ENCODE data around the gene PLEKHF1. TPM values are rescaled to one million over a fixed set of nuclear protein-coding genes. Genes with fewer than 3 reads are reported as not detected.

The PLEKHF1 gene
- total RNA-seq, 1 donor from 2014 or later = 23.4 TPM

- Histone ChIP-seq H3K27me3 (ENCODE audit: control insufficient read depth, insufficient read depth, low read length) (peaks cover 1% of the 10 kb centered on the region), H3K4me3 (ENCODE audit: low read depth, low read length) (no peak overlapping the region), H3K36me3 (ENCODE audit: control insufficient read depth, insufficient read depth, low read length) (peaks cover 7% of the 10 kb centered on the region)
- FAIRE-seq (no peak), DNase-seq (ENCODE audit: low read depth) (no peak)
- TF ChIP-seq CTCF (IDR thresholded peaks at IDR 0.05; ENCODE audit: insufficient read depth, low read length, severe bottlenecking) = no peak
Observed at GRCh38 chr19:29618871-29619270, 46.4 kb upstream of the PLEKHF1 start.

DNA sequence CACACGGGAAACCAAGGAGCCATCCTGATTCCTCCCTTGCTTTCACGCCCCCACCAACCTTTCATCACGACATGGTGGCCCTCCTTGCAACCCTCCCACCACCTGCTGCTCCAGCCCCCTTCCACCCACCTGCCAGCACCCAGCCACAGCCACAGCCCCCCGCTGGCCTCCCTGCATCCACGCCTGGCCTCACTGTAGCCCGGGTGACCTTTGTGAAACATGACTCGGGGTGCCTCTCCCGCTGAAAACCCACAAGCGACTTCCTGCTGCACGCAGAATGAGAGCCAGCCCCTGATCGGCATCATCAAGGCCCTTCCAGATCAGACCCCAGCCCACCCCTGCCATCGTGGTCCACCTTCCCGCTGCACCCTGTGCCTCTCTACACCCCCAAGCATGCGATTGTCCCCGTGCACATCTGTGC lies 44.3 kb upstream of the PLEKHF1 start:
- peaks cover under 1% of the 10 kb centered on the region for H3K36me3 ChIP-seq (ENCODE audit: control insufficient read depth, insufficient read depth, low read length)
- DNase-seq (ENCODE audit: low read depth) (no peak), FAIRE-seq (no peak)
- H3K27me3 ChIP-seq (ENCODE audit: control insufficient read depth, insufficient read depth, low read length) = peaks cover 1% of the 10 kb centered on the region
- no peak overlapping the region for H3K4me3 ChIP-seq (ENCODE audit: low read depth, low read length)
- no peak for TF ChIP-seq CTCF (IDR thresholded peaks at IDR 0.05; ENCODE audit: insufficient read depth, low read length, severe bottlenecking)

GRCh38 chr19:29622166-29623070 lies 42.8 kb upstream of the PLEKHF1 start:
- Histone ChIP-seq H3K36me3 (ENCODE audit: control insufficient read depth, insufficient read depth, low read length) (no peaks in the 10 kb centered on the region), H3K4me3 (ENCODE audit: low read depth, low read length) (no peak overlapping the region), H3K27me3 (ENCODE audit: control insufficient read depth, insufficient read depth, low read length) (peaks cover 1% of the 10 kb centered on the region)
- DNase-seq (ENCODE audit: low read depth) = peak; percentile 9
- FAIRE-seq = peak; percentile 79
- TF ChIP-seq CTCF (IDR thresholded peaks at IDR 0.05; ENCODE audit: insufficient read depth, low read length, severe bottlenecking) = no peak

GRCh38 chr19:29623726-29624488 lies 41.4 kb upstream of the PLEKHF1 start:
- FAIRE-seq = no peak
- no peak for DNase-seq (ENCODE audit: low read depth)
- Histone ChIP-seq H3K27me3 (ENCODE audit: control insufficient read depth, insufficient read depth, low read length) (peaks cover 1% of the 10 kb centered on the region), H3K4me3 (ENCODE audit: low read depth, low read length) (no peak overlapping the region), H3K36me3 (ENCODE audit: control insufficient read depth, insufficient read depth, low read length) (no peaks in the 10 kb centered on the region)
- TF ChIP-seq CTCF (IDR thresholded peaks at IDR 0.05; ENCODE audit: insufficient read depth, low read length, severe bottlenecking) = no peak

- no peaks in the 10 kb centered on the region for H3K27me3 ChIP-seq (ENCODE audit: control insufficient read depth, insufficient read depth, low read length)
- no peak for FAIRE-seq
- no peak overlapping the region for H3K4me3 ChIP-seq (ENCODE audit: low read depth, low read length)
- no peak for TF ChIP-seq CTCF (IDR thresholded peaks at IDR 0.05; ENCODE audit: insufficient read depth, low read length, severe bottlenecking)
- no peak for DNase-seq (ENCODE audit: low read depth)
- H3K36me3 ChIP-seq (ENCODE audit: control insufficient read depth, insufficient read depth, low read length) = no peaks in the 10 kb centered on the region
Observed at GRCh38 chr19:29624489-29625185, 40.6 kb upstream of the PLEKHF1 start.

All from bronchial epithelial cell (primary cell).